HG03159 (cell line): ENCODE data around the gene CLCNKA.
"Not testable (repeated sequence)": the region's sequence is repeated elsewhere in the genome, so short reads cannot be mapped to it uniquely, and the experiment has no call there.

Experiments used
- ATAC-seq: cut with Tn5 transposase; IDR thresholded peaks from one replicate; pipeline ENCODE4 v1.9.1; 2021; ENCODE audit warnings: mild to moderate bottlenecking, moderate library complexity; ENCODE audit not compliant: unreplicated experiment

Gene CLCNKA

DNA sequence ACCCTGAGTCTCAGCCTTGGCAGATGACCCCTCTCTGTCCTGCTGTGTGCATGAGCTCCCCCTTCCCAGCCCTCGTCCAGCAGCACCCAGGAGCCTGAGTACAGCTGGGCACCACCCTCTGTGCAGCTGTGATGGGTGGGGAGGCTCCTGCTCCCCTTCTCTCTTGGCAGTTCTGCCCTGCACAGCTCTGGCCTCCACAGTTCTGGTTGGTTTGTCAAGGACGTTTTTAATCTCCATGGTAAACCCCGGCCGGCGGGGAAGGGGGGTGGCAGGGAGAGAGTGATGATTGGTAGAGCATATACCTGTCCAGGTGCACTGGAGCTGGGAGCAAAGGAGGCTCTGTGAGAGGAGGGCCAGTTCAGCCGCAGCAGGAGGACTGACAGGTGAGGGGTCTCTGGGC is at the start of gene CLCNKA:
CLCNKA (plus strand) TSS at position 356 of the 400 bp plus-strand sequence. CDS start 584 bp downstream, outside the sequence.
- no peak for ATAC-seq

GRCh38 chr1:15972409-15972808 is 49.4 kb upstream of the CLCNKA start:
- ATAC-seq: no peak

- ATAC-seq: no peak
Observed at GRCh38 chr1:15973772-15974171, 48.1 kb upstream of the CLCNKA start.

- no peak for ATAC-seq
Observed at GRCh38 chr1:15974855-15975254, 47.0 kb upstream of the CLCNKA start.

GRCh38 chr1:15975358-15975804 is 46.5 kb upstream of the CLCNKA start:
- ATAC-seq: peak; percentile 56

- ATAC-seq: peak; percentile 76
Observed at GRCh38 chr1:15975805-15976680, 45.8 kb upstream of the CLCNKA start, which contains the start of gene ZBTB17. TSS of gene ZBTB17 (minus strand) at chr1:15976101. CDS start at chr1:15948495, 27,606 bp downstream.

DNA sequence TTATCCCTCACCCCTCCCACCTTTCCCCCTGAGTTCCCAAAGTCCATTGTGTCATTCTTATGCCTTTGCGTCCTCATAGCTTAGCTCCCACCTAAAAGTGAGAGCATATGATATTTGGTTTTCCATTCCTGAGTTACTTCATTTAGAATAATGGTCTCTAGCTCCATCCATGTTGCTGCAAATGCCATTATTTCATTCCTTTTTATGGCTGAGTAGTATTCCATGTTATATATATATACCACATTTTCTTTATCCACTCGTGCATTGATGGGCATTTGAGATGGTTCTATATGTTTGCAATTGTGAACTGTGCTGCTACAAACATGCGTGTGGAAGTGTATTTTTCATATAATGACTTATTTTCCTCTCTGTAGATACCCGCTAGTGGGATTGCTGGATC is 43.9 kb upstream of the CLCNKA start:
- not testable (repeated sequence) for ATAC-seq

- no peak for ATAC-seq
Observed at GRCh38 chr1:15981679-15982078, 40.2 kb upstream of the CLCNKA start.

DNA sequence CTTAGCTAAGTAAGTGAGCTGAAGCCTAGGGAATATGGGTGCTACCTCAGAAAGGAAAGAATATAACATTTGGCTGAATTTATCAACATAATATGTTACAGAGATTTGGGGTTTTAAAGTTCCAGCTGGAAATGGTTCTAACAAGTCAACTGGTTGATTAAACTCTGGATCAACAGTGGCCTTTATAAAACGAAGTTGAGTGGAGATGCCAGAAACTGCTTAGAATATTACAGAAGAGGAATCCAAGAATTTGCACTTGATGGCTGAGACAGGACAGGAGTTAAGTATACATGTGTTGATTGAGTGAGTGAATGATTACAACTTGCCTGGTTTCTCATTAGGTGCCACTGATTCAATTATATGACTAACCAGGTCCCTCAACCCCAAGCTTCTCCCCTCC is 38.6 kb upstream of the CLCNKA start:
- ATAC-seq: no peak

GRCh38 chr1:15985611-15986297 is 36.1 kb upstream of the CLCNKA start:
- no peak for ATAC-seq

GRCh38 chr1:15988856-15989736 is 32.7 kb upstream of the CLCNKA start:
- no peak for ATAC-seq

GRCh38 chr1:15989776-15990175 is 32.1 kb upstream of the CLCNKA start:
- no peak for ATAC-seq

- no peak for ATAC-seq
Observed at GRCh38 chr1:15991427-15992186, 30.2 kb upstream of the CLCNKA start.

DNA sequence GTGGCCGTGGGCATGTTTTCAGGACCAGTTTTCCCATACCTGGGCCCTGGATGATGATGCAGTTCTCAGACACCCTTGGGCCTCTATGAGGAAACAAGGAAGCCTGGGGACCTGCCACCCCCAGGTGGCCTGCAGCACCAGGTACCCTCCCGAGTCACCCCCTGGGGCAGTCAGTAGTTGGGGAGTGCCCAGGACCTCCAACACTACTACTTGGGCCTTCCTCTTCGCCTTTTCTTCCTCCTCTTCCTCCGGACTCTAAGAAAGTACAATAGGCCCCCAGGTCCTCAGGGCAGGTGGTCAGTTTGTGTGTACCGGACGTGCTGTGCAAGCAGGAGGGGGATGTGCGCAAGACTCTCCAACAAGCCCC is 29.7 kb upstream of the CLCNKA start:
- no peak for ATAC-seq

- ATAC-seq: no peak
Observed at GRCh38 chr1:15992582-15993500, 29.0 kb upstream of the CLCNKA start.

- no peak for ATAC-seq
Observed at GRCh38 chr1:15993666-15994065, 28.2 kb upstream of the CLCNKA start.

DNA sequence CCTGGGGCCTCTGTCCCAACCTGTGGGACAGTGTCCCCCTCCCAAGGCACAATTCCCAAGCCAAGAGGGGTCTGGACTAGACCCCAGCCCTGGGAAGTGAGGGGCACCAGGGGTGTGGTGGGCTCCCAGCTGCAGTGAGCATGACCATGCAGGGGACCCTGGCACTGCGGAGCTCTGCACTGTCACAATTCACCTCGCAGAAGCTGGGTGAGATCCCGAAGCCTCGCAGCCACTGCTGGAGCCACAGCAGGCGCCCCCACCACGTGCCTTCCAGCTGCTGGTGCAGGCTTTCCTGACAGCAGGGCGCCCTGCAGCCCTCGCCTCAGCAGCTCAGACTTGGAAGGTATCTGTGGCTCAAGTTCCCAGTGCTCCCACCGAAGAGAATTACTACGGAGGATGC is 27.8 kb upstream of the CLCNKA start:
- ATAC-seq: no peak

GRCh38 chr1:15994590-15995351 is 27.1 kb upstream of the CLCNKA start:
- ATAC-seq: no peak
